ENCODE measurements around the gene PPP1R15B. TPM values are rescaled to one million over a fixed set of nuclear protein-coding genes. Genes with fewer than 3 reads are reported as not detected.
"Not testable (repeated sequence)": the region's sequence is repeated elsewhere in the genome, so short reads cannot be mapped to it uniquely, and the experiment has no call there.

The PPP1R15B gene
- total RNA-seq, 1 donor from 2014 or later: 45.3 TPM

DNA sequence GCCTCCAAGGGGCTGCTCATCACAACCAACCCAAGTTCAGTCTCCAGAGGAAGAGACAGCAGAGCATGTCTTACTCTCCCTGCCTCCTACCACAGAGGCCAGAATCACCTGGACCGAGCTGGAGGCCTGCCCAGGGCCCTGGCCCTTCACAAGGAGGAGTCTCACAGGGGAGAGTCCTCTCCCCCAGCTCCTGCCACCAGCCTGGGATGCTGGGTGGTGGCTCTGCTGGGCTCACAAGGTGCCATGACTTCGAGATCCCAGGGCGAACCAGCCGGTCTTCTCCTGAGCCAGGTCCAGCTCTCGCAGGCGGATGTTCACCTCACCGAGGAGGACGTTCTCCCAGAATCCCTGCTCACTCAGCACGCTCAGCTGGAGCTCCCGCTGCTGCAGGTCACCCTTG lies 13.0 kb upstream of the PPP1R15B start:
- no peak for DNase-seq
- Histone ChIP-seq H3K27ac (no peak overlapping the region), H3K4me1 (no peaks in the 10 kb centered on the region), H3K27me3 (ENCODE audit: low read depth) (no peaks in the 10 kb centered on the region), H3K36me3 (peaks cover 85% of the 10 kb centered on the region), H3K9me3 (no peaks in the 10 kb centered on the region), H3K4me3 (no peak overlapping the region)
- intact Hi-C loops (cut with DNase I): no loop called here
- ATAC-seq: no peak
- TF ChIP-seq, protein P1, sequence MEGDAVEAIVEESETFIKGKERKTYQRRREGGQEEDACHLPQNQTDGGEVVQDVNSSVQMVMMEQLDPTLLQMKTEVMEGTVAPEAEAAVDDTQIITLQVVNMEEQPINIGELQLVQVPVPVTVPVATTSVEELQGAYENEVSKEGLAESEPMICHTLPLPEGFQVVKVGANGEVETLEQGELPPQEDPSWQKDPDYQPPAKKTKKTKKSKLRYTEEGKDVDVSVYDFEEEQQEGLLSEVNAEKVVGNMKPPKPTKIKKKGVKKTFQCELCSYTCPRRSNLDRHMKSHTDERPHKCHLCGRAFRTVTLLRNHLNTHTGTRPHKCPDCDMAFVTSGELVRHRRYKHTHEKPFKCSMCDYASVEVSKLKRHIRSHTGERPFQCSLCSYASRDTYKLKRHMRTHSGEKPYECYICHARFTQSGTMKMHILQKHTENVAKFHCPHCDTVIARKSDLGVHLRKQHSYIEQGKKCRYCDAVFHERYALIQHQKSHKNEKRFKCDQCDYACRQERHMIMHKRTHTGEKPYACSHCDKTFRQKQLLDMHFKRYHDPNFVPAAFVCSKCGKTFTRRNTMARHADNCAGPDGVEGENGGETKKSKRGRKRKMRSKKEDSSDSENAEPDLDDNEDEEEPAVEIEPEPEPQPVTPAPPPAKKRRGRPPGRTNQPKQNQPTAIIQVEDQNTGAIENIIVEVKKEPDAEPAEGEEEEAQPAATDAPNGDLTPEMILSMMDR (IDR thresholded peaks at IDR 0.05): no peak

DNA sequence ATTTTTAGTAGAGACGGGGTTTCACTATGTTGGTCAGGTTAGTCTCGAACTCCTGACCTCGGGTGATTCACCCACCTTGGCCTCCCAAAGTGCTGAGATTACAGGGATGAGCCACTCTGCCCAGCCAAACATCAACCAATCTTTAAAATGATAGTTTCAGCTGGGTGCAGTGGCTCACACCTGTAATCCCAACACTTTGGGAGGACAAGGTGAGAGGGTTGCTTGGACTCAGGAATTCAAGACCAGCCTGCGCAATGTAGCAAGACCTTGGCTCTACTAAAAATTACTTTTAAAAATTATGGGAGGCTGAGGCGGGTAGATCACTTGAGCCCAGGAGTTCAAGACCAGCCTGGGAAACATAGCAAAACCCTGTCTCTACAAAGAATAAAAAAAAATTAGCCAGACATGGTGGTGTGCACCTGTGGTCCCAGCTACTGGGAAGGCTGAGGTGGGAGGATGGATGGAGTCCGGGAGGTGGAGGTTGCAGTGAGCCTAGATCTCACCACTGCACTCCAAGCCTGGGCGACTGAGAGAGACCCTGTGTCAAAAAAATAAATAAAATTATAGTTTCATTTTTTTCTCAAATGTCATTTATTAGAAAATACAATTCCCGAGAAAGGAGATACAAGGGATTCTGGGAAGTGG lies 10.6 kb upstream of the PPP1R15B start:
- H3K36me3 ChIP-seq: peaks cover 61% of the 10 kb centered on the region
- intact Hi-C loops (cut with DNase I); H3K27ac ChIP-seq; DNase-seq; H3K4me3 ChIP-seq; ATAC-seq; H3K9me3 ChIP-seq; H3K27me3 ChIP-seq (ENCODE audit: low read depth): not testable (repeated sequence)
- peaks cover 13% of the 10 kb centered on the region for H3K4me1 ChIP-seq

DNA sequence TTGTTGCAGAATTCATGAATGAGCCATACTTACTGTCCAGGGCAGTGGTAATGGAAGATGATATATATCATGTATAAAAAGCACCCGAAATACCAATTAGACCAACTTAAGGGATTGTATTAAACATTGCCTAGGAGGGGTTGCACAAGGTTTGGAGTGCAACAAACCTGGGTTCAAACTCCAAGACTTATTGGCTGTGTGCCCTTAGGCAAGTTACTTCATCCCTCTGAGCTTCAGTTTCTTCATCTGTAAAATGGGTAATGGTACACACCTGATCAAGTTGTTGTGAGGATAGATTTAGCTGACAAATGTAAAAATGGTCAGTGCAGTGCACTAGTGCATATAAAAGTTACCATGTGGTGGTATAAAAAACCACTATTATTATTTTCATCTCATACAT lies 9.8 kb upstream of the PPP1R15B start:
- no peak overlapping the region for H3K27ac ChIP-seq
- intact Hi-C loops (cut with DNase I): no loop called here
- no peak for DNase-seq
- no peak for ATAC-seq
- no peaks in the 10 kb centered on the region for H3K9me3 ChIP-seq
- H3K4me3 ChIP-seq: no peak overlapping the region
- H3K36me3 ChIP-seq: peaks cover 53% of the 10 kb centered on the region
- no peaks in the 10 kb centered on the region for H3K27me3 ChIP-seq (ENCODE audit: low read depth)
- TF ChIP-seq, protein P1 (IDR thresholded peaks at IDR 0.05): no peak
- peaks cover 15% of the 10 kb centered on the region for H3K4me1 ChIP-seq

DNA sequence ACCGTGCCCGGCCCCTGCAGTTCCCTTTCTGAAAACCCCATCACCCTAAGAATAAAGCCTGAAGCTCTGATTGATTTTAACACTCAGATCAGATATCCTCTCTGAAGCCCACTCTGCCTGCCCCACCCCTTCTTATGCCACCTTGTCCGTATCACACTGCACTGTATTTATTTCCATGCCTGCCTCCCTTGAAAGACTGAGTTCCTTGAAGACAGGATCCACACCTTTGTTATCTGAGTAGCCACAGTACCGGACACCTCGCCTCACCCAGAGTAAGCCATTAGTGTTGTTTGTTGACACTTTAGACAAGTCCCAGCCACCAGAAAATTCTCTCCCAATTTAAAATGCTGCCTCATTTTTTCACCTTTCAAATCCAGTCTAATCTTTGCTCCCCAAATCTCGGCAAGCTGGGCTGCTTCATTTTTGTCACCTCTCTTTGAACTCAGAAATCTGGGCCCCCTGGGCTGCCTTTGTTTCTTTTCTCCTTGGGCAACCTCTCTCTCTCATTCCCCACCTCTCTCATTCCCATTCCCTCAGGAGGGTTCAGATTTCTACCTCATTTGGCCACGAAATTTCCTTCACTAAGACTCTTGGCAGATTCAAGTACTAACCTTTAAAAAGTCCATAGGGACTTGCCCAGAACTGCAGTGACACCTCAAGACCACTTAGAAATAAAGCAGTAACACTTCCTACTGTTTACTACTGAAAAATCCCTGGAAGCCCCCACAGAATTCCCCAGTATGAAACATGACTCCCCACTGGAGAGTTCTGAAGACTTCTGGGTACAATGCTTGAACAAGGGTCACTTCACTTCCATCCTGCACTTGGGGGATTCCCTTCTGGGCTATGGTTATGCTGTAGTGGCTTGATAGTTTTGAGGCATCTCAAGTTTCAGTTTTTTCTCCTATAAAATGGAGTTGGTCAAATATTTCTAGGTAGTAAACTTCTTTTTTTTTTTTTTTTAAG lies 8.7 kb upstream of the PPP1R15B start:
- DNase-seq (no peak), ATAC-seq (no peak)
- no peak overlapping the region for H3K4me3 ChIP-seq
- H3K4me1 ChIP-seq: peaks cover 15% of the 10 kb centered on the region
- no peak overlapping the region for H3K27ac ChIP-seq
- intact Hi-C loops (cut with DNase I): no loop called here
- TF ChIP-seq, protein P1 (IDR thresholded peaks at IDR 0.05): no peak
- H3K27me3 ChIP-seq (ENCODE audit: low read depth): no peaks in the 10 kb centered on the region
- no peaks in the 10 kb centered on the region for H3K9me3 ChIP-seq
- peaks cover 42% of the 10 kb centered on the region for H3K36me3 ChIP-seq

DNA sequence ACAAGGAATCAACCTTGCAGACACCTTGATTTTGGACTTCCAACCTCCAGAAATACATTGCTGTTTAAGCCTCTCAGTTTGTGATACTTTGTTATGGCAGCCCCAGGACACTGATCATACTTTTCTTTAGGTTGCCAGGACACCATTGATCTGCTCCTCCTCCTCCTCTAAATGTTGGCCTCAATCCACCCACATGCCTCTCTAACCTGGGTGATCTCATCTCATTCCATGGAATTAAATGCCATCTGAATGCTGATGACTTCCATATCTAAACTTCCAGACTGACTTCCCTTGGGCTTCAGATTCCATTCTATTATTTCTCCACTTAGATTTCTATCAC lies 7.4 kb upstream of the PPP1R15B start:
- TF ChIP-seq, protein P1 (IDR thresholded peaks at IDR 0.05): no peak
- intact Hi-C loops (cut with DNase I): no loop called here
- H3K9me3 ChIP-seq: no peaks in the 10 kb centered on the region
- no peaks in the 10 kb centered on the region for H3K27me3 ChIP-seq (ENCODE audit: low read depth)
- no peak overlapping the region for H3K27ac ChIP-seq
- no peak for DNase-seq
- peaks cover 29% of the 10 kb centered on the region for H3K36me3 ChIP-seq
- no peak overlapping the region for H3K4me3 ChIP-seq
- H3K4me1 ChIP-seq: peaks cover 15% of the 10 kb centered on the region
- no peak for ATAC-seq

Measured in lower lobe of right lung (tissue), 2 donors.